HEK293T (cell line): Measurements from ENCODE around the gene IQSEC1.

Experiments used
- TARDBP ChIP-seq: fragments of 450-650 bp; IDR thresholded peaks from 2 replicates; pipeline ENCODE4 v1.6.1; 2016
- ZNF384 ChIP-seq: fragments of 450-650 bp; IDR thresholded peaks from 2 replicates; pipeline ENCODE4 v1.6.1; 2016

DNA sequence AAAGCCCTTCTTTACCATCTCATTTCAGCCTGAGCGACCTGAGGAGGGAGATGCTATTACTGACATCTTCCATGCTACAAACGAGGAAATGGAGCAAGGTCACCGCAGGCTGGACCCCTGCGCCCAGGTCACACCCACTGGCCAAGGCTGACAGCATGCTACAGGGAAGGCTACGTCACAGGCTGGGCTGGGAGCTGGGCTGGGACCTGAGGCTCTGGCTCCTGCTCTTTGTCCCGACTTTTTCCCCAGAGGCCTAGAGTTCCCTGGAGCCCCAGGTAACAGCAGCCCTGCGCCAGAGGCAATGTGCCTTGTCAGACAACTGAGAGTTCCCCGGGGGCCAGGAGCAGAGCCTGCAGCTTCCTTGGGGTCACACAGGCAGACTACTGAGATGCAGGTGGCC lies 87.2 kb downstream of the IQSEC1 start:
- TF ChIP-seq ZNF384 (no peak), TARDBP (no peak)
